ENCODE measurements around the gene AP4M1.
"Not testable (repeated sequence)": the region's sequence is repeated elsewhere in the genome, so short reads cannot be mapped to it uniquely, and the experiment has no call there.

The AP4M1 gene

GRCh38 chr7:100107890-100108289 is 6.4 kb downstream of the AP4M1 start:
- no peak for DNase-seq (ENCODE audit: low spot score)

DNA sequence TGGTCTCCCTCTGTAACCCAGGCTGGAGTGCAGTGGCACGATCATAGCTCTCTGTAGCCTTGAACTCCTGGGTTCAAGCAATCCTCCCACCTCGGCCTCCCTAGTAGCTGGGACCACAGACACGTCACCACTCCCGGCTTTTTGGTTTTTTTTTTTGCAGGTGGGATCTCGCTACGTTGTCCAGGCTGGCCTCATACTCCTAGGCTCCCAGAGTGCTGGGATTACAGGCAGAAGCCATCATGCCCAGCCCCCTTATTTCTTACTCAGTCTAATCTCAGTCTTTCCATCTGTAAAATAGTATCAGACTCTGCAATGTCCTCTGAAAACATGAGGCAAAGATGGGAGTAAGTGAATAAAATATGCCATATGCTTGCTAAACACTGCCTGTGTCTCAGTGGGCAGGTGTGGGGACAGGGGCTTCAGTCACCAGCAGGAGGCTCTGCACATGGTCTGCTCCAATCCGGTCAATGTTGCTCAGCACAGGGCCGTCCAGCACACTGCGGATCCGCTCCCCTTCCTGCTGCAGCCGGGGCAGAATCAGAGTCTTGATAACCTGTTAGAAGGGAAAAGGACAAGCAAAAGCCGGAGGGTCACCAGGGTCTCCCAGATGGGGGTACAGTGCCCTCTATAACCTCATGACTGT is 8.2 kb downstream of the AP4M1 start:
- no peak for DNase-seq (ENCODE audit: low spot score)

DNA sequence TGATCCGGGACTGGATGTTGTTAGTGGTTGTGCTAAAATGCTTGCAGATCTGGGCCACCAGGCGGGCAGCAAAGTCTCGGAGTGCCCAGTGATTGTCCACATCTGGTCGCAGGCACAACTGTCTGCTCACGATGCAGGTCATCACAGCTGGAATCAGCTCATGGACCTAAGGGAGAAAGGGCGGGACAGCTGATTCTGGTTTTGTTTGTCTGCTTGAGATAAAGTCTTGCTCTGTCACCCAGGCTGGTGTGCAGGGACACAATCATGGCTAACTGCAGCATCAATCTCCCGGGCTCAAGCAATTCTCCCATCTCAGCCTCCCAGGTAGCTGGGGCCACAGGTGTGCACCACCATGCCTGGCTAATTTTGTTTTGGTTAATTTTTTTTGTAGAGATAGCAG is 9.7 kb downstream of the AP4M1 start:
- no peak for DNase-seq (ENCODE audit: low spot score)

GRCh38 chr7:100111914-100112313 is 10.5 kb downstream of the AP4M1 start:
- no peak for DNase-seq (ENCODE audit: low spot score)

DNA sequence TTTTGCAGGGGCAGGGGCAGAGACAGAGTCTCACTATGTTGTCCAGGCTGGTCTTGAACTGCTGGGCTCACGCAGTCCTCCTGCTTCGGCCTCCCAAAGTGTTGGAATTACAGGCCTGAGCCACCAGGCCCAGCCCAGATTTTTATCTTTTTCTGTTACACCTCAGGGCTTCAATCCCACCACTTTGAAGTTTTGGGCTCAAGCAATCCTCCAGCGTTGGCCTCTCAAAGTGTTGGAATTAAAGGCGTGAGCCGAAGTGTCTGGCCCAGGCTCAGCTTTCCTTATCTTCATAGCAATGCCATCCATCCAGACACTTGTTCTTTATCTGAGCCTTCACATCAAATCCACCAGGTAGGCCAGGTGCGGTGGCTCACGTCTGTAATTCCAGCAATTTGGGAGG is 13.6 kb downstream of the AP4M1 start:
- DNase-seq (ENCODE audit: low spot score): no peak

- DNase-seq (ENCODE audit: low spot score): no peak
These were observed 17.1 kb downstream of the AP4M1 start for GRCh38 chr7:100118388-100119071.

DNA sequence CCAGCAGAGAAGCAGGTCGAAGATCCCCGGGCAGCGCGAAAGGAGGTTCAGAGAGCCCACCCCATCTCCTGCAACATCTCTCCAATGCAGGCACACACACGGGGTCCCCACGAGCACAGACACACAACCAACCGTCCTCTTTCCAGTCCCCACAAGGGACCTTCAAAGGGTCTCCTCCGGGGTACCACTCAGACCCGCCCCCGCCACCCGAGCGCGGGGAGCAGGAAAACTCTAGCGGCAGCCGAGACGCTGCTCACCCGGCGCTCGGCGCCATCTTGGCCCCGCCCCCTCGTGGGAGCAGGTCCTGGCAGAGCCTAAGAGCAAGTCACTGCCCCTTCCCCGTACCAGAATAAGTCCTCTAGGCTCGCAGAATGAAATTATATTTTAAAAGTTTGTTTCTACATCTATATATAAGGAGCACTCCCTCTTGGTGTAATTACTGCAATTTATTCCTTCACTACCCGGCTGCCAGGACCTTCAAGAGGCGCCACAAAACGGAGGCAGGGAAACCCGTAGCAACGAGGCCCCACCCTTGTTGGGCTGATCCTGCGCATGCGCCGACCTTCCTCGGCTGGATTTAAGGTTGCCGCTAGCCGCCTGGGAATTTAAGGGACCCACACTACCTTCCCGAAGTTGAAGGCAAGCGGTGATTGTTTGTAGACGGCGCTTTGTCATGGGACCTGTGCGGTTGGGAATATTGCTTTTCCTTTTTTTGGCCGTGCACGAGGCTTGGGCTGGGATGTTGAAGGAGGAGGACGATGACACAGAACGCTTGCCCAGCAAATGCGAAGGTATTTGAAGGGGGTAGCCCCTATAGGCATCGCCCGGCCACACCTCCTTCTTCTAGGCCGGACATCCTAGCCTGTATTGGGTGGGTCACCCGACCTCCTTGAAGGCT is 17.9 kb downstream of the AP4M1 start, which contains the start of the genes CNPY4 and TAF6:
Gene CNPY4, plus strand, starts transcription at position 563 of the 898 bp plus-strand sequence. Its CDS starts 111 bp downstream, at position 674.
Gene TAF6, minus strand, starts transcription at position 287 of the 898 bp plus-strand sequence. CDS start 5,149 bp downstream, outside the sequence.
- DNase-seq (ENCODE audit: low spot score): peak; percentile 100

DNA sequence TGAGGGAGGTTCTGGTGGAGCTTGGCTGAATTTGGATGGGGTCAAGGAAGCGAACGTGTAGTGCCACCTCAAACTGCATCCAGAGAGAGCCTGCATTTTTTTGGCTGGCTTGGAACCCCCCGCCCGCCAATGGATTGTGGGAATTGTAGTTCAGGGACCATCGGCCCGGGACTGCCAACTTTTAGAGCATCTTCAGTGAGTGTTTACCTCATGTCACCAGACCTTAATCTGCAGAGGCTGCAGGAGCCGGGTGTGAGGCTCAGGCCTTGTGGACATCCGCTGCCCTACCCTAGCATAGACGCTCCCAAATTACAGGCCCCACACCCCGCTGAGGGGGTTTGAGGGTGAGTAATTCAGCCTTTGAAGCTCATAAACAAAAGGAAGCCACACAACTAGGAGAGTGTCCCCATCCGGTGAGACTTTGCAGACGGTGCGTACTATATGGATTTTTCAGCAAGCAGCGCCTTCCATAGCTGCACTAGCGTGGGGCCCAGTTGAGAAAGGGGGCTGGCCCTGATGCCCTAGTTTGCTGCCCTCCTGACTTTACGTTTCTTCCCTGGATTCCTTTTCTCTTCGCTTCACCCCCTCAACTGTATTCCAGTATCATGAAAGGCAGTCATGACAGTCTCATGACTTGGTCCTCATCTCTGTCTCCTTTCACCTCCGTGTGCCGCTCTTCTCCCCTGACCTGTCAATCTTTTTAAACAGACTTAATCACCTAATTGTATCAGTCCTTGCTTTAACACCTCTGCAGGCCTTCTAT is 18.7 kb downstream of the AP4M1 start:
- peak; percentile 77 for DNase-seq (ENCODE audit: low spot score)

DNA sequence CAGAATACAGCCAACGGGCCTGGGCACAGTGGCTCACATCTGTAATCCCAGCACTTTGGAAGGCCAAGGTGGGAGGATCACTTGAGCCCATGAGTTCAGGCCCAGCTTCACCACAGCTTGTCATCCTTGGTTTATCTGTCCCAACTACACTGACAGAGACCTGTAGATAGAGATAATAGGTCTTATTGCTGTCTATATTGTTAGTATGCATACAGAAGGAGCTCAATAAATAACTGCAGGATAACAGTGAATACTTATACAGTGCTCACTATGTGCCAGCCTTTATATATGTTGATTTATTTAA is 19.2 kb downstream of the AP4M1 start:
- no peak for DNase-seq (ENCODE audit: low spot score)

GRCh38 chr7:100122067-100122466 is 20.6 kb downstream of the AP4M1 start:
- no peak for DNase-seq (ENCODE audit: low spot score)

GRCh38 chr7:100122568-100122967 is 21.1 kb downstream of the AP4M1 start:
- no peak for DNase-seq (ENCODE audit: low spot score)

- DNase-seq (ENCODE audit: low spot score): no peak
These were observed 23.1 kb downstream of the AP4M1 start for GRCh38 chr7:100124301-100125230.

DNA sequence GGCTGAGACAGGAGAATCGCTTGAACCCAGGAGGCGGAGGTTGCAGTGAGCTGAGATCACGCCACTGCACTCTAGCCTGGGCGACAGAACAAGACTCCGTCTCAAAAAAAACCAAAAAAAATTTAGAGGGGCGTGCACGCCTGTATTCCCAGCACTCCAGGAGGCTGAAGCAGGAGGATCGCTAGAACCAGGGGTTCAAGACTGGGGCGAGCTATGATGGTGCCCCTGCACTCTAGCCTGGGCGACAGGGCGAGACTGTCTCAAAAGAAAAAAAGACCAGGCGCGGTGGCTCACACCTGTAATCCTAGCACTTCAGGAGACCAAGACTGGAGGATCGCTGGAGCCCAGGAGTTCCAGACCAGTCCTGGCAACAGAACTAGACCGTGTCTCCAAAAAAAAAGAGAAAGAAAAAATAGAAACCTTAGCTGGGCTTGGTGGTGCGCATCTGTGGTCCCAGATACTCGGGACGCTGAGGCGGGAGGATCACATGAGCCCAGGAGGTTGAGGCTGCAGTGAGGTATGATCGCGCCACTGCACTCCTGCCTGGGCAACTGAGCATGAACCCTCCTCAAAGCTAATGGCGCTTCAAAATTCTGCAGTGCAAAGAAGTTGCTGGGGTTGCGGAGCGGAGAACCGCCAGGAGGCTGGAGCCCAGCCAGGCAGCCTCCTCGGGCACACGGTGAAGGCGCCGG is 24.9 kb downstream of the AP4M1 start:
- DNase-seq (ENCODE audit: low spot score): no peak

DNA sequence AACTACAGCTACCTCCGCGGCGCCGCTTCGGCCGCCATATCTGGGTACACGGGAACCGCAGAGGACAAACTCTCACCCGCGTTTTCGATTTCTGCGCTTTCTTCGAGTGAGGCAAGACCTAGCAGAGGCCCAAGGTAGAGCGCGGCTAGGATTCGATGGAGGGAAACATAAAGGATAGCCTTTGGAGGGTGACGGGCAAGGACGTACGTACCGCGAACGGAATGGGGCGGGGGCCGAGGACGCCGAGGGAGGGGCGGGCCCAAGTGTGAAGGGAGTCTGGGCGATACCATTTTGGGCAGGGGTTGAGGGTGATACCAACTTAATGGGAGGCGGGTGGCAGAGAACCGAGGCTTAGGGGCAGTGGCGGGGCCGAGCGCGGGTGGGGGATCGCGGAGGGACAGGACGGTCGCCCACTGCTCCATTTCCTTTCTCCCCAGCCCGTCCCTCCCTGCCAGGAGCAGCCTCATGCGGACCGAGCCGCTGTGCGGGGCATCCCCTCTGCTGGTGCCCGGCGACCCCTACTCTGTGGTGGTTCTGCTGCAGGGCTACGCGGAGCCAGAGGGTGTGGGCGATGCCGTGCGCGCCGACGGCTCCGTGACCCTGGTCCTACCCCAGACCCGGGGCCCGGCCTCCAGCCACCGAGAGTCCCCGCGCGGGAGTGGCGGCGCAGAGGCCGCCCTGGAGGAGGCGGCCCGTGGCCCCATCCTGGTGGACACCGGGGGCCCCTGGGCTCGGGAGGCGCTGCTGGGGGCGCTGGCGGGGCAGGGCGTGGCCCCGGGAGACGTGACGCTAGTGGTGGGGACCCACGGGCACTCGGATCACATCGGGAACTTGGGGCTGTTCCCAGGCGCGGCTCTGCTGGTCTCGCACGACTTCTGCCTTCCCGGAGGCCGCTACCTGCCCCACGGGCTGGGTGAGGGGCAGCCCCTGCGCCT is 25.8 kb downstream of the AP4M1 start, which contains the start of gene MBLAC1:
Gene MBLAC1, plus strand, starts transcription at position 37 of the 935 bp plus-strand sequence. Its CDS starts 429 bp downstream, at position 466.
- DNase-seq (ENCODE audit: low spot score): peak; percentile 93

- peak; percentile 36 for DNase-seq (ENCODE audit: low spot score)
These were observed 26.6 kb downstream of the AP4M1 start for GRCh38 chr7:100127866-100128636.

GRCh38 chr7:100128637-100128963 is 27.2 kb downstream of the AP4M1 start:
- DNase-seq (ENCODE audit: low spot score): no peak

GRCh38 chr7:100130220-100130607 is 28.8 kb downstream of the AP4M1 start:
- not testable (repeated sequence) for DNase-seq (ENCODE audit: low spot score)
